ENCODE measurements around the gene RNF17. TPM values are rescaled to one million over a fixed set of nuclear protein-coding genes. Genes with fewer than 3 reads are reported as not detected.

Gene RNF17
- total RNA-seq, 1 donor from 2014 or later = not detected

DNA sequence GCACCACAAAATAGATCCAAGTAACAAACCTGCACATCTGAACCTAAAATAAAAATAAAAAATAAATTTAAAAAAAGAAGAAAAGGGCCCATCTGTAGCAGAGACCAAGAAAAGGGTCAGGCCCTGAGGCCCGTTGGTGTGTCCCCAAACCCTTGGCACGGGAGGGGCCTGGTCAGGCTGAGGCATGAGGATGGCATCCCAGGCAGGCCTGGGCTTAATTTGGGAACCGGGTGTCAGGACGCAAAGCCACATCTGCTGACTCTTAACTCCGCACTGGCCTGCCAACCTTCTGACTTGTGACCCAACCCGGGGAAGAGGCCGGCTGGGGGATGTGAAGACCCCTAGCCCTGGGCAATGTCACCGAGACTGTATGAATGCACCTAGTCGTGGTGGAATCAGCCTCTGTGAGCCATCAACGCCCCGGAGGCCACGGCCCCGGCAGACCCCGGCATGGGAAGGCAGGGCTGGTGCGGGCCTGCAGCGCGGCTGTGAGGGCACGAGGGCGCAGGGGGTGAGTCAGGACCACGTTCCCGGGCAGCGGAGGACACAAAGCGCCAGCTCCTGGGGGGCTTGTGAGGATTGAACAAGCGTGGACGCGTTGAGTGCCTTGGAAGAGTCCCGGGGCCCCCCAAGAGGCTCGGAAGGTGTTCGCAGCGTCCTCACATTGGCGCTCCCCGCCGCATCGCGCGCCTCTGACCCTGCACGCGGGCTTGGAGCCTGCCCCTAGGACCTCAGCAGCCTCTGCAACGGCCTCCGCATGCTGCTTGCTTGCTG lies 45.6 kb upstream of the RNF17 start:
- H3K4me3 ChIP-seq = no peak overlapping the region
- DNase-seq (ENCODE audit: extremely low spot score in 2 of 2) = no peak
- H3K27me3 ChIP-seq = no peaks in the 10 kb centered on the region
- no peaks in the 10 kb centered on the region for H3K4me1 ChIP-seq
- H3K9me3 ChIP-seq = no peaks in the 10 kb centered on the region
- intact Hi-C loops (cut with DNase I) = no loop called here
- H3K36me3 ChIP-seq = no peaks in the 10 kb centered on the region
- no peak overlapping the region for H3K27ac ChIP-seq
- TF ChIP-seq POLR2AphosphoS5 (IDR thresholded peaks at IDR 0.05; ENCODE audit: insufficient read depth in 1 of 2, low read depth in 1 of 2) = no peak
- TF ChIP-seq, protein P1, sequence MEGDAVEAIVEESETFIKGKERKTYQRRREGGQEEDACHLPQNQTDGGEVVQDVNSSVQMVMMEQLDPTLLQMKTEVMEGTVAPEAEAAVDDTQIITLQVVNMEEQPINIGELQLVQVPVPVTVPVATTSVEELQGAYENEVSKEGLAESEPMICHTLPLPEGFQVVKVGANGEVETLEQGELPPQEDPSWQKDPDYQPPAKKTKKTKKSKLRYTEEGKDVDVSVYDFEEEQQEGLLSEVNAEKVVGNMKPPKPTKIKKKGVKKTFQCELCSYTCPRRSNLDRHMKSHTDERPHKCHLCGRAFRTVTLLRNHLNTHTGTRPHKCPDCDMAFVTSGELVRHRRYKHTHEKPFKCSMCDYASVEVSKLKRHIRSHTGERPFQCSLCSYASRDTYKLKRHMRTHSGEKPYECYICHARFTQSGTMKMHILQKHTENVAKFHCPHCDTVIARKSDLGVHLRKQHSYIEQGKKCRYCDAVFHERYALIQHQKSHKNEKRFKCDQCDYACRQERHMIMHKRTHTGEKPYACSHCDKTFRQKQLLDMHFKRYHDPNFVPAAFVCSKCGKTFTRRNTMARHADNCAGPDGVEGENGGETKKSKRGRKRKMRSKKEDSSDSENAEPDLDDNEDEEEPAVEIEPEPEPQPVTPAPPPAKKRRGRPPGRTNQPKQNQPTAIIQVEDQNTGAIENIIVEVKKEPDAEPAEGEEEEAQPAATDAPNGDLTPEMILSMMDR (IDR thresholded peaks at IDR 0.05) = no peak
- no peak for TF ChIP-seq POLR2A (IDR thresholded peaks at IDR 0.05)

DNA sequence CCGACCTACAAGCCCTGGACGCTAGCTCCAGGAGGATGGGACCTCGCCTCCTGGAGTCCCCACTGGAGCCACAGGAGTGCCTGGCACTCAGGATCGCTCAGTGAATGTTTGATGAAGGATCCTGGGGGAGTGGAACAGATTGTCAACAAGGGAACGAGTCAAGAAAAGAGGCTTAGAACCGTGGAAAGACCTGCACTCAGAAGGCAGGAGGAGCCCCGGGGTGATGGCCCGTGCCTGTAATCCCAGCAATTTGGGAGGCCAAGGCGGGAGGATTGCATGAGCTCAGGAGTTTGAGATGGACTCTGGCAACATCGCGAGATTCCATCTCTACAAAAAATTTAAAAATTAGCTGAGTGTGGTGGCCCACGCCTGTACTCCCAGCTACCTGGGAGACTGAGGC lies 44.8 kb upstream of the RNF17 start:
- no peaks in the 10 kb centered on the region for H3K9me3 ChIP-seq
- no peaks in the 10 kb centered on the region for H3K4me1 ChIP-seq
- intact Hi-C loops (cut with DNase I) = no loop called here
- H3K27ac ChIP-seq = no peak overlapping the region
- TF ChIP-seq POLR2AphosphoS5 (IDR thresholded peaks at IDR 0.05; ENCODE audit: insufficient read depth in 1 of 2, low read depth in 1 of 2) (no peak), POLR2A (IDR thresholded peaks at IDR 0.05) (no peak)
- TF ChIP-seq, protein P1 (IDR thresholded peaks at IDR 0.05) = no peak
- H3K36me3 ChIP-seq = no peaks in the 10 kb centered on the region
- H3K4me3 ChIP-seq = no peak overlapping the region
- no peak for DNase-seq (ENCODE audit: extremely low spot score in 2 of 2)
- no peaks in the 10 kb centered on the region for H3K27me3 ChIP-seq

DNA sequence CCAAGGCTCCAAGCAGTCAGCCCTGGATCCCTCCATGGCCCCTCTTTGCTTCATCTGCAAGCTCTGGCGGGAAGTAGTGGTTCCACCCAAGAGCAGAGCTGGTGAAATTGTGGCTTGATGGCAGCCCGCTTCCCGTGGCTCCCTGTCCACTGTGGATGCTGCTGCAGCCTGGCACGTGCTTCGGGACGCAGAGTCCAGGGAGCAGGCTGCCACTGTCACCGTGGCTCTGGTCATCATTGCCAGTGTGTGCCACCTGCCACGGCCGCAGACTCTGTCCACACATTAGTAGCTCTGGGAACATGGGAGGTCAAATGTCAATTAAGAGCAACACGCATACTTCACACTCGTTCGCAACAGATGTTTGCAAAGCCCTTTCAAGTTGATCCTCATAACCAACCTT lies 40.8 kb upstream of the RNF17 start:
- intact Hi-C loops (cut with DNase I) = no loop called here
- Histone ChIP-seq H3K27ac (no peak overlapping the region), H3K4me1 (no peaks in the 10 kb centered on the region), H3K4me3 (no peak overlapping the region), H3K27me3 (no peaks in the 10 kb centered on the region), H3K36me3 (no peaks in the 10 kb centered on the region), H3K9me3 (no peaks in the 10 kb centered on the region)
- no peak for DNase-seq (ENCODE audit: extremely low spot score in 2 of 2)
- TF ChIP-seq POLR2A (IDR thresholded peaks at IDR 0.05) (no peak), POLR2AphosphoS5 (IDR thresholded peaks at IDR 0.05; ENCODE audit: insufficient read depth in 1 of 2, low read depth in 1 of 2) (no peak)
- TF ChIP-seq, protein P1 (IDR thresholded peaks at IDR 0.05) = no peak

DNA sequence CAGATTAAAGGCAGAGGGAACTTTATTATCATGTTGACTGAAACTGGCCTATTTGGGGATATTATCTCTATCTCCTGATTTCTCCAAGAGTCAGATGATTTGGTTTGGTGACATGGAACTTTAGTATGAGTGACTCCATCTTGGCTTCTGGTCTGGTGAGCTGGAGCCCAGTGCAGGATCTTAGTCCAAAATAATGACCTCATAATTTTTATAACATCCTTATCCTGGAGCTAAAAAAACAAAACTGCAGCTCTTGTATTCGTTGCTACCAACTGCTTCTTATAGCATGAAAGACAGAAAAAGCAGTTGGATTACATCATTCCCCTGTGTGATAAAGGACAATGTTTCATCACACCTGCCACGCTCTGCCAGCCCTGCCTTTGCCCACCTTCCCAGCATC lies 39.3 kb upstream of the RNF17 start:
- TF ChIP-seq POLR2AphosphoS5 (IDR thresholded peaks at IDR 0.05; ENCODE audit: insufficient read depth in 1 of 2, low read depth in 1 of 2) = no peak
- no peak for TF ChIP-seq POLR2A (IDR thresholded peaks at IDR 0.05)
- TF ChIP-seq, protein P1 (IDR thresholded peaks at IDR 0.05) = no peak
- Histone ChIP-seq H3K9me3 (no peaks in the 10 kb centered on the region), H3K27me3 (no peaks in the 10 kb centered on the region), H3K4me1 (no peaks in the 10 kb centered on the region), H3K27ac (no peak overlapping the region), H3K36me3 (no peaks in the 10 kb centered on the region), H3K4me3 (no peak overlapping the region)
- intact Hi-C loops (cut with DNase I) = no loop called here
- no peak for DNase-seq (ENCODE audit: extremely low spot score in 2 of 2)

DNA sequence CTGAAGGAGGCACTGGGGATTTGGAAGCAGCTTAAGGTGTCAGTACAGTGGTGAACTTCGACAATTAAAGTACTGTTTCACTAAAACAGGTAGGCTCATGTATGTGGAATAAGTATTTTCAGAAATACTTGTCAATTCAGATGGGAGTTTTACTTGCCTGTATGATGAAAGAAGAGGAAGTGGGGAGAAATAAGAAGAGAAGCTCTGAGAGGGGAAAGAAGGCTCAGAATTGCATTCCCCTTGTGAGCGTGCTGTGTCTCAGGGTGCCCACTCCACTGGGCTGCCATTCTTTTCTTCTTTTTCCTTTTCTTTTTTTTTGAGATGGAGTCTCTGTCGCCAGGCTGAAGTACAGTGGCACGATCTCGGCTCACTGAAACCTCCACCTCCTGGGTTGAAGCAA lies 38.6 kb upstream of the RNF17 start:
- no peaks in the 10 kb centered on the region for H3K4me1 ChIP-seq
- intact Hi-C loops (cut with DNase I) = no loop called here
- H3K9me3 ChIP-seq = no peaks in the 10 kb centered on the region
- no peaks in the 10 kb centered on the region for H3K36me3 ChIP-seq
- TF ChIP-seq POLR2A (IDR thresholded peaks at IDR 0.05) (no peak), POLR2AphosphoS5 (IDR thresholded peaks at IDR 0.05; ENCODE audit: insufficient read depth in 1 of 2, low read depth in 1 of 2) (no peak)
- TF ChIP-seq, protein P1 (IDR thresholded peaks at IDR 0.05) = no peak
- DNase-seq (ENCODE audit: extremely low spot score in 2 of 2) = no peak
- no peak overlapping the region for H3K27ac ChIP-seq
- no peak overlapping the region for H3K4me3 ChIP-seq
- H3K27me3 ChIP-seq = no peaks in the 10 kb centered on the region

All from vagina (tissue), 2 donors.